A673 (cell line): ENCODE results near the gene ZNF614. TPM values are rescaled to one million over a fixed set of nuclear protein-coding genes. Genes with fewer than 3 reads are reported as not detected.

ENCODE experiments used
- BruUV-seq: library from RNA; stranded (reverse); fragments of 400-500 nt; replicated peaks from 2 replicates; lab custom pipeline; 2021; lab: Mats Ljungman, UMichigan
- CTCF ChIA-PET: fragments of 300-600 bp; sonication (Branson Sonifier 250); formaldehyde crosslinking; loops from one replicate; lab custom pipeline; 2022; ENCODE audit warnings: antibody characterized with exemption; lab: Charles Lee
- POLR2A ChIA-PET: fragments of 300-600 bp; sonication (Branson Sonifier 250); formaldehyde crosslinking; loops from one replicate; lab custom pipeline; 2022; ENCODE audit warnings: antibody characterized with exemption; ENCODE audit not compliant: low non-redundant PET; lab: Charles Lee
- DNase-seq: peaks from one replicate; pipeline ENCODE4 v3.0.0-alpha.2; 2015; ENCODE audit warnings: low spot score
- H3K27ac ChIP-seq: fragments of 200-600 bp; sonication (generic); 2 replicates; pipeline ENCODE4 v1.5.1; 2016; ENCODE audit warnings: mixed run types, low read depth, mild to moderate bottlenecking, mixed read lengths, antibody characterized with exemption, low read length; ENCODE audit not compliant: poor library complexity, severe bottlenecking
- H3K27me3 ChIP-seq: fragments of 200-600 bp; sonication (generic); replicated peaks from 2 replicates; pipeline ENCODE4 v1.6.1; 2017; ENCODE audit warnings: mixed run types, low read depth, mild to moderate bottlenecking, mixed read lengths, antibody characterized with exemption, low read length; ENCODE audit not compliant: insufficient read depth, poor library complexity
- H3K36me3 ChIP-seq: fragments of 200-600 bp; sonication (generic); 2 replicates; pipeline ENCODE4 v1.6.1; 2016; ENCODE audit warnings: mixed run types, mild to moderate bottlenecking, mixed read lengths, antibody characterized with exemption, low read length; ENCODE audit not compliant: insufficient read depth, poor library complexity, severe bottlenecking
- H3K4me1 ChIP-seq: fragments of 200-600 bp; sonication (generic); 2 replicates; pipeline ENCODE4 v1.6.1; 2017; ENCODE audit warnings: mixed run types, mild to moderate bottlenecking, mixed read lengths, antibody characterized with exemption, low read length; ENCODE audit not compliant: insufficient read depth, poor library complexity, severe bottlenecking
- H3K4me3 ChIP-seq: fragments of 200-600 bp; sonication (generic); 2 replicates; pipeline ENCODE4 v1.5.1; 2016; ENCODE audit warnings: low read depth, mixed run types, mild to moderate bottlenecking, mixed read lengths, low read length; ENCODE audit not compliant: poor library complexity, severe bottlenecking
- H3K9me3 ChIP-seq: fragments of 200-600 bp; sonication (generic); 2 replicates; pipeline ENCODE4 v1.6.1; 2016; ENCODE audit warnings: mixed run types, low read depth, mild to moderate bottlenecking, mixed read lengths, antibody characterized with exemption, low read length; ENCODE audit not compliant: poor library complexity, severe bottlenecking
- CTCF ChIP-seq: fragments of 300-800, 200-600 bp; sonication (generic); conservative IDR thresholded peaks from 2 replicates; pipeline ENCODE4 v1.5.1; 2017; ENCODE audit warnings: low read depth, mild to moderate bottlenecking, antibody characterized with exemption, low read length, moderate library complexity, mixed read lengths
- EZH2 ChIP-seq: fragments of 200-600 bp; sonication (generic); IDR thresholded peaks from 2 replicates; pipeline ENCODE4 v1.6.1; 2017; ENCODE audit warnings: borderline replicate concordance, low read depth, mild to moderate bottlenecking, mixed read lengths, antibody characterized with exemption, low read length; ENCODE audit not compliant: poor library complexity, severe bottlenecking
- intact Hi-C: fragments of 100-400 bp; cut with micrococcal nuclease; formaldehyde crosslinking; loops from one replicate; pipeline ENCODE4 v1.10.0; 2022; ENCODE audit not compliant: unreplicated experiment
- total RNA-seq: library from RNA; stranded (reverse); gene quantifications from 2 replicates; pipeline ENCODE4 v1.2.3, GENCODE V29; 2021

Gene ZNF614
- total RNA-seq, 1 experiment from 2014 or later, result 12.5 TPM

GRCh38 chr19:51965583-51965982, 62.6 kb downstream of the ZNF614 start:
- Histone ChIP-seq H3K9me3 (peaks cover 38% of the 10 kb centered on the region), H3K27me3 (no peaks in the 10 kb centered on the region), H3K4me3 (no peak overlapping the region), H3K4me1 (no peaks in the 10 kb centered on the region), H3K27ac (no peak overlapping the region), H3K36me3 (peaks cover 46% of the 10 kb centered on the region)
- no TSS peak for BruUV-seq
- intact Hi-C loops, result no loop called here
- no peak for TF ChIP-seq CTCF
- TF ChIP-seq EZH2, result no peak
- no peak for DNase-seq
- ChIA-PET POLR2A (no interaction called here), CTCF (no interaction called here)

Other genes with a start within 250 kb of the ZNF614 start
- gene FPR3, start 233.2 kb downstream of the ZNF614 start, total RNA-seq, result not detected in 2 replicates
- 7.0 and 7.3 TPM in 2 replicates for gene ZNF577, start 140.4 kb downstream of the ZNF614 start, total RNA-seq
- gene ZNF649, start 123.4 kb downstream of the ZNF614 start, total RNA-seq, result 22.9 and 26.3 TPM in 2 replicates
- 5.3 and 7.7 TPM in 2 replicates for gene ZNF613, start 100.9 kb downstream of the ZNF614 start, total RNA-seq
- gene ZNF350, start 41.5 kb downstream of the ZNF614 start, total RNA-seq, result 7.2 TPM in 2 replicates
- gene ZNF615, start 20.2 kb downstream of the ZNF614 start, total RNA-seq, result 10.2 and 11.4 TPM in 2 replicates
- gene ZNF432, start 20.5 kb upstream of the ZNF614 start, total RNA-seq, result 12.6 and 13.2 TPM in 2 replicates
- gene ZNF841, start 67.4 kb upstream of the ZNF614 start, total RNA-seq, result 15.7 and 16.7 TPM in 2 replicates
- gene ZNF616, start 111.6 kb upstream of the ZNF614 start, total RNA-seq, result 15.7 and 17.1 TPM in 2 replicates
- 6.1 and 7.7 TPM in 2 replicates for gene ZNF836, start 143.2 kb upstream of the ZNF614 start, total RNA-seq
- 316 and 324 TPM in 2 replicates for gene PPP2R1A, start 161.7 kb upstream of the ZNF614 start, total RNA-seq
- 19.6 and 22.0 TPM in 2 replicates for gene ZNF766, start 241.2 kb upstream of the ZNF614 start, total RNA-seq